Occipital lobe (tissue), 2 donors: Measurements from ENCODE around the gene ZGPAT. TPM values are rescaled to one million over a fixed set of nuclear protein-coding genes. Genes with fewer than 3 reads are reported as not detected.
"Not testable (repeated sequence)": the region's sequence is repeated elsewhere in the genome, so short reads cannot be mapped to it uniquely, and the experiment has no call there.

Source experiments
- DNase-seq: peaks from one replicate; lab custom pipeline; 2025; lab: John Stamatoyannopoulos, UW
- total RNA-seq: library from RNA; depleted of rRNA; stranded (reverse); fragments of >200 nt; gene quantifications from one replicate; pipeline ENCODE4 v1.2.3, GENCODE V29; 2014

Gene ZGPAT, protein sequence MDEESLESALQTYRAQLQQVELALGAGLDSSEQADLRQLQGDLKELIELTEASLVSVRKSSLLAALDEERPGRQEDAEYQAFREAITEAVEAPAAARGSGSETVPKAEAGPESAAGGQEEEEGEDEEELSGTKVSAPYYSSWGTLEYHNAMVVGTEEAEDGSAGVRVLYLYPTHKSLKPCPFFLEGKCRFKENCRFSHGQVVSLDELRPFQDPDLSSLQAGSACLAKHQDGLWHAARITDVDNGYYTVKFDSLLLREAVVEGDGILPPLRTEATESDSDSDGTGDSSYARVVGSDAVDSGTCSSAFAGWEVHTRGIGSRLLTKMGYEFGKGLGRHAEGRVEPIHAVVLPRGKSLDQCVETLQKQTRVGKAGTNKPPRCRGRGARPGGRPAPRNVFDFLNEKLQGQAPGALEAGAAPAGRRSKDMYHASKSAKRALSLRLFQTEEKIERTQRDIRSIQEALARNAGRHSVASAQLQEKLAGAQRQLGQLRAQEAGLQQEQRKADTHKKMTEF
- 7.3 TPM for total RNA-seq

DNA sequence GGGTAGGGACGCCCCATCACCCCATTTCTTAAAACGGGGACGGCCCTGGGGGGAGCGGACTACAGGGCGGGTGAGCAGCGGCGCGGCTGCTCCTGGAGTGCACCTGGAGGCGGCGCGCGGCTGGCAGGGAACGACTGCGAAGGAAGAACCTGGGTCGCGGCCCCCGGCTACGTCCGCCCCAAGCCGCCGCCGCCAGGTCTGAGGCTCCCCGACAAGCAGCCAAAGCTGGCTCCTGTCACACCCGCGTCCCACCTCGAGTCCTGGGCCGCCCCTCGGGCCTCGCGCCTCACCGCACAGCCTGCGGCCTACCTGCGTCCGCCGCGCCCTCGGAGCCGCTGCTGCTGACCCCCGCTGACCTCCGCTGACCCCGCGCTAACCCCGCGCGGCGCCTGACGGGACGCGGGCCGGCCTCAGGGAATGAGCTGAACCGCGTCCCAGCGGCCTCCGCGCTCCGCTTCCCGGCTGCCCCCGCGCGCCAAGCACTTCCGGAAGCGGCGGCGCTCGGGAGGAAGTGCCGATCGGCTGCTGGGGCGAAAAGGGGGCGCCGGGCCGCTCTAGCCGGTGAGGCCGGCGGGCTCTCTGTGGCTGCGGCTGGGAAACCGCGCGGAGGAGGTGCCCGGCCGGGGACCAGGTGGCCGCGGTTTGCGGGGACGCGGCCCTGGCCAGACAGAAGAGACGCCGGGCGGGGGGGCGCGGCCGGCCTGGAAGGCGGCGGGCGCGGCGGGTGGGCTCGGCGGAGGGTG lies at the start of gene ZGPAT, which contains the start of gene ARFRP1:
ZGPAT (plus strand) TSS at position 482 of the 743 bp plus-strand sequence. CDS start 542 bp downstream, outside the sequence.
ARFRP1 (minus strand) TSS at position 419 of the 743 bp plus-strand sequence. CDS start 885 bp downstream, outside the sequence.
- peak; percentile 87 for DNase-seq

DNA sequence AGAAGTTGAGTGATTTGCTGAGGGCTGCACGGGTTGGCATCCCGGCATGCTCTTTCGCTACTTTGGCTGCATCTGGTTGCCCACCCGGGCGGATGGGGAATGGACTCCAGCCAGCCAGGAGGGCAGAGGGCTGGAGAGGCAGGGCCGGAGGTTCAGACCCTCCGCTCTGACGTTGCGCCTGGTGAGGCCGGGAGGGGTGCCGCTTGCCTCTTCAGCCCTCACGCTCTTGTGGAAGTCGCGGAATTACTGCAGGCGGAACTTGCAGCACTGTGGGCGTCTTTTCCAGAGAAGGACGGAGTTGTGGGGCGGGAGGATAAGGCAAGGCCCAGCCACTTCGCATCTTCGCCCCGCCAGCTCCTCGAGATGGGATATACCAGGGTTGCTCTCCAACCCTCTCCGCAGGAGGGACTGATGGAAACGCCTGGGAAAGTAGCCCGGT lies 49.1 kb upstream of the ZGPAT start:
- no peak for DNase-seq

- no peak for DNase-seq
Measured at GRCh38 chr20:63659370-63659769, 48.5 kb upstream of the ZGPAT start.

- DNase-seq, result not testable (repeated sequence)
Measured at GRCh38 chr20:63660174-63660573, 47.7 kb upstream of the ZGPAT start.

- DNase-seq, result no peak
Measured at GRCh38 chr20:63660622-63661021, 47.2 kb upstream of the ZGPAT start.

DNA sequence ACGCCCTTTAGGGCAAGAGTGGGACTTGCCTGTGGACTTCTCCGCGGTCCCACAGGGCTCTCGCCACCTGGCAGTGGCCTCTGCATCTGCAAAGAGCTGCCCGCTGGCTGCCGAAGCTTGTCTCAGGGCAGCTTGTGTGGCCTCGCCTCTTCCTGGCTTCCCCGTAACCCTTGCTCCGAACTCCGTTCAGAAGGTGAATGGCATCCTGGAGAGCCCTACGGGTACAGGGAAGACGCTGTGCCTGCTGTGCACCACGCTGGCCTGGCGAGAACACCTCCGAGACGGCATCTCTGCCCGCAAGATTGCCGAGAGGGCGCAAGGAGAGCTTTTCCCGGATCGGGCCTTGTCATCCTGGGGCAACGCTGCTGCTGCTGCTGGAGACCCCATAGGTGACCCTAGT lies 46.7 kb upstream of the ZGPAT start:
- DNase-seq, result no peak

- no peak for DNase-seq
Measured at GRCh38 chr20:63661959-63662812, 45.7 kb upstream of the ZGPAT start.

DNA sequence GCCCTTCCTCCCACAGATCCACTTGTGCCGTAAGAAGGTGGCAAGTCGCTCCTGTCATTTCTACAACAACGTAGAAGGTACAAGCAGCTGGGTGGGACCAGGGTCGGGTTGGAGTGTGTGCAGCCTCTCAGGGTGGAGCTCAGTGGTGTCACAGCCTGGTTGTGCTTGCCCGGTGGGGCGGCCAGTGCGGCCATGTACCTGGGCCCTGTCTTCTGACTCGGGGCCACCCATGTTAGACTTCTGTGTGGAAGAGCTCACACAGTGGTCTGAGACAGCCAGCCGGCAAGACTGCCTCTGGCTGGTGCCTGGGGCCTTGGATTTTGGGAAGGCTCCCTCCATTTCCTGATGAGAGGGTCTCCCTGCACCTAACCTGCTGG lies 45.0 kb upstream of the ZGPAT start:
- no peak for DNase-seq

GRCh38 chr20:63663332-63664066 lies 44.3 kb upstream of the ZGPAT start:
- no peak for DNase-seq

DNA sequence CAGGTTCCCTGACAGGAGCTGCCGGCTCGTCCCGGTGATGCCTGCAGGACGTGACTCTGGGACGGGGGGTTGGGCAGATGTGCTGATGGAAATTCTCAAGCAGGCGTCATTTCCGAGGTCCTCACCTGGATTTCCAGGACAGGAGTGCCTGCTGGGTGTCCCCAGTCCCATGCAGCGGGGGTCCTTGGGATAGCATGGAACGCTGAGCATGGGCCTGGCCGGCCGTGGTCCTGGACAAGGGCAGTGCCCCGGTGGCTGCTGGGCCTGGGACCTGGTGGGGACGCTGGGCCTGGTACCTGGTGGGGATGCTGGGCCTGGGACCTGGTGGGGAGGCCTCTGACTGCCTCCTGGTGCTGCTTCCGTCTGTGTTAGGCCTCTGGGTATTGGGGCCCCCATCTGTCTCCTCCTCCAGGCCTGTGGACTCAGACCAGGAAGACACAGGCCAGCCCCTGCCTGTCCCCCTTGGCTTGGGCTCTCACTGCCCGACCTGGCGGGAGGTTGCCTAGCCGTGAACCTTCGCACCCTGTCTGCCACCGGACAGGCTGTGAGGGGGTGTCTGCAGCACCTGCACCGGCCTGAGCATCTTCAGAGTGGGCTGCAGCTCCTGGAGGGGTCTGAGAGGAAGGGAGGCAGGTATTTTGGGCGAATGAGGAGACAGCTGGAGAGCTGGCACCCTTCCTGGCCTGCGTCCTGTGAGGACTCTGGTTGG lies 43.5 kb upstream of the ZGPAT start:
- DNase-seq, result no peak

DNA sequence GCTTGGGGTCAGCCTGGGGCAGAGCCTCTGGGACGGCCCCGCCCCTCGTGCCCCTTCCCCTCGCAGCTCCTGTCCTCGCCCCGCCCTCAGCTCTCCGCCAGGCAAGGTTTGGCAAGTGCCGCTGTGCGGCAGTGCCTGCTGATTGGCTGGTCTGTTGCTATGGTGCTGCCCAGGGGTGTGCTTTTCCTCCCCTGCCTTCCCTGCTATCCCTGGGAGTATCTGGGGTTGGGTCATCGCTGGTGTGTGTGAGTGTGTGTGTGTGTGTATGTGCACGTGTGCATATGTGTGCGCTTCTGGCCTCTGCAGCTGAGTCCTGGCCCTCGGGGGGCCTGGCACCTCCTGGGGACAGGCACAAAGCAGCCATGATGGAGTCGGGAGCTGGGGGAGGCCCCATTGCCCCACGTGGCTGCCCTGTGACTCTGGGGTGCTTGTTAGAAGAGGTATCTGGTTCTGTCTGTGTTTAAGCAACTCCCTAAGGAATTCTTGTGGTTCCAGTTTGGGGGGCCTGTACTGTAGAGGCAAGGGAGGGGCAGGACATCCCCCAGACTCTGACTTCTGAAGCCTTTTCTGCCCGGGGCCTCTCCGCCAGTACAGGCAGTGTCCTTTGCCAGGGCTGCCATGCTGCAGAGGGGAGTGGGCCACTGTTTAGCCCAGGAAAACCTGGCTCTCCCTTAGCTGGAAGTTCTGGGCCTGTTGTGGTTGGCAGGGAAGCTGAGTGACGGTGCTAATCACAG lies 42.8 kb upstream of the ZGPAT start:
- DNase-seq, result peak; percentile 61

DNA sequence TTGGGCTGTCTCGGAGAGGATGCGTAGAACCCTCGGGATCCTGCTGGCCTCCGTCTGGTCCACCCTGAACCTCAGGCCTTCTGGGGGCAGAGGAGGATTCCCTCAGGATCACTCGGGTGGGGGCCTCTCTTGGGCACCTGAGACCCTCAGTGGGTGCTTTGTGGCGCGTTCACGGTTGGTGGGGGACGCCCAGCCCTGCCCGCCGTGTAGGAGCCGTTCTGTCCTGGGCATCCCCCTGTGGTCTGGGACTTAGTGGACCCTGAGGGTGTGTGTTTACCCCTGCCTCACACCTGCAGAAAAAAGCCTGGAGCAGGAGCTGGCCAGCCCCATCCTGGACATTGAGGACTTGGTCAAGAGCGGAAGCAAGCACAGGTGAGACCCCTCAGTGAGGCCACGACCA lies 42.1 kb upstream of the ZGPAT start:
- DNase-seq, result no peak

DNA sequence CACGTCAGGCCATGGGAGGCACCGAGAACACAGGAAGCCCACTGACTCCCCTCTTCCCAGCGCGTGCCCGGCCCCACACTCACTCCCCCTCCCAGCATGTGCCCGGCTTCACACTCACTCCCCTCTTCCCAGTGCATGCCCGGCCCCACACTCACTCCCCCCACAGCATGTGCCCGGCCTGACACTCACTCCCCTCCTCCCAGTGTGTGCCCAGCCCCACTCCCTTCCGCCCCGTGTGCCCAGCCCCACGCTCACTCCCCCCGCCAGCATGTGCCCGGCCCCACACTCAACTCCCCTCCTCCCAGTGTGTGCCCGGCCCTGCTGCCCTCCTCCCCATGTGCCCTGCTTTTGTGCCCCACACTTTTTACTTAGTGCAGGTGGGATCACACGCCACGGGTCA lies 40.0 kb upstream of the ZGPAT start:
- DNase-seq, result no peak

DNA sequence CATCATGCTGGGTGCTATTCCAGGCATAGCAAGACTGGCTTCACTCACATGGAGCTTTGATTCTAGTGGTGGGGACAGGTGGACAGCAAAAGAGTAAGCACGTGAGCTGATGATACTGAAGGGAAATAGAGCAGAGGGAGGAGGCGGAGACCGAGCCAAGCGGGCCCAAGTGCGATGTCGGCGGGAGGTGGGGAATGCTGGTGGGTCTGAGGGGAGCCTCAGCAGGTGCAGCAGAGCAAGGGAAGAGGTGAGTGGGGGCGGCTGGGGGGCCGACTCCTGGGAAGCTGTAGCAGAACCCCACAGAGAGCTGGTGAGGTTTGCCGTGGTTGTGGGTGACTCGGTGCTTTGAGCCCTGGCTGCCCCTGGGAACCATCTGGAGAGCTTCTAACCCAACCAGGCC lies 39.5 kb upstream of the ZGPAT start:
- DNase-seq, result no peak

DNA sequence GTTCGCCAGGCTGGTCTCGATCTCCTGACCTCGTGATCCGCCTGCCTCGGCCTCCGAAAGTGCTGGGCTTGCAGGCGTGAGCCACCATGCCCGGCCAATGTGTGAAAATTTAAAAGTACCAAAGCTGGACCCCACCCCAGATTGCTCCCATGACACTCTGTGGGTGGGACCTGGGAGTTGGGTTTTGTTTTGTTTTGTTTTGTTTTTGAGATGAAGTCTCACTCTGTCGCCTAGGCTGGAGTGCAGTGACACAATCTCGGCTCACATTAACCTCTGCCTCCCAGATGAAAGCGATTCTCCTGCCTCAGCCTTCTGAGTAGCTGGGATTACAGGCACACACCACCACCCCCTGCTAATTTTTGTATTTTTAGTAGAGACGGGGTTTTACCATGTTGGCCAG lies 36.1 kb upstream of the ZGPAT start:
- DNase-seq, result not testable (repeated sequence)

DNA sequence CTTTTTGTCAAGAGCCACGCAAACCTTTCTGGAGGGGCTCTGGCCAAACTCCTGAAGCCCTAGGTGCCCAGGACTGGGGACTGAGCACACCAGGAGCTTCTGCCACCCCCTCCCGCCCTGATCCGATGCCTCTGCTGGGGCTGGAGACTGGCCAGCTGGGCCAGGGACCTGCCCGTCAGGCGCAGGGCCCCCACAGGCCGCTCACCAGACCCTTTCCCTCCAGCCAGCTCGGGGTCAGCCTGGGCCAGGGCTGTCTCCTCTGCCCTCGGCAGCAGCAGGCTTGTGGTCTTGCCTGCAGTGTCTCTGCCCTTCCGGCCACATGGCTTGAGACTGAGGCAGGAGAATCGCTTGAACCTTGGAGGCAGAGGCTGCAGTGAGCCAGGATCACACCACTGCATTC lies 35.2 kb upstream of the ZGPAT start:
- no peak for DNase-seq

DNA sequence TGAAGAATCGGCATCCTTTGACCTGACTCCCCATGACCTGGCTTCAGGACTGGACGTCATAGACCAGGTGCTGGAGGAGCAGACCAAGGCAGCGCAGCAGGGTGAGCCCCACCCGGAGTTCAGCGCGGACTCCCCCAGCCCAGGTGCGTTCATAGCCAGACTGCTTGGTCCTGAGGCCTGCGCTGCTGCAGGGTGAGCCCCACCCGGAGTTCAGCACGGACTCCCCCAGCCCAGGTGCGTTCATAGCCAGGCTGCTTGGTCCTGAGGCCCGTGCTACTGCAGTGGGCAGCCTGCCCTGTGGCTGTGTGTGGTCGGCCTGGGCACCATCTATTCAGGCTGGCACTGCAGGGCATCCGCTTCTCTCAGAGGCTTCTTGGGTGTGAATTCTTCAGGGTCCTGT lies 33.9 kb upstream of the ZGPAT start:
- DNase-seq, result no peak

DNA sequence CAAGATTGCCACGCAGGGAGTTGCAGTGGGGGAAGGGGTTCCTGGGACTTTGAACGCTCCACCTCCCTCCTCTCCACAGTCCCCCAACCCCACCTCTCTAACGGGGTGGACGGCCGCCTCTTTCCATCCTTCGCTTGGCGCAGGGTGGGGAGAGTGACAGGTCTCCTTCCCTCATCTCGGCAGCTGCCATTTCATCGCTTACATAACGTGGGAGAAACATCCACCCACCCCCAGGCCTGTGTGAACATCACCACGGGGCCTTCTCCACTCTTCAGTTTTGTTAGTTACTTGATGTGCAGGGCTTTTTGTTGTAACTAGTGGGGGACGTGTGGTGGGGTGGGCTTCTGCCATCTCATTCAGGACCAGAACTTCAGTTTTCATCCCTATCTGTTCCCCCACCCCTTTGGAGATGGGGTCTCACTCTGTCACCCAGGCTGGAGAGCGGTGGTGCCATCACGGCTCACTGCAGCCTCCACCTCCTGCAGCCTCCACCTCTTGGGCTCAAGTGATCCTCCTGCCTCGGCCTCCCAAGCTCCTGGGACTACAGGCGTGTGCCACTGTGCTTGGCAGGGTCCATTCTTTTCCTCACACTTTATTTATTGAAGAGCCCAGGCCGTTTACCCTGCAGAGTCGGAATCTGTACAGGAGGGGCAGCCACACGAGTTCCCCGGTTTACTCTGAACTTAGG lies 32.0 kb upstream of the ZGPAT start:
- no peak for DNase-seq

DNA sequence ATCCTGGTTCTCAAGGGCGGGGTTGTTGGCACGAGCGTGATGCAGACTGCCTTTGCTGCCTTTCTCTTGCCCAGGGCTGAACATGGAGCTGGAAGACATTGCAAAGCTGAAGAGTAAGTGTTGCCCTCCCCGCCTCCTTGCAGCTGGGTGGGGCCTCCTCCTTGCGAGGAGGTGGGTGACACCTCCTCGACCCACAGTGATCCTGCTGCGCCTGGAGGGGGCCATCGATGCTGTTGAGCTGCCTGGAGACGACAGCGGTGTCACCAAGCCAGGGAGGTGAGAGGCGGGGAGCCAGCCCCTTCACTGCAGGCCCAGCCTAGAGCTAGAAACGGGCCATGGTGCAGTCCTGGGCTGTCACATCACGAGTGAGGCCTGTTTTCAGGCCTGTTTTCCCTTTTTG lies 29.8 kb upstream of the ZGPAT start:
- no peak for DNase-seq
